ENCODE data around the gene CLCF1. TPM values are rescaled to one million over a fixed set of nuclear protein-coding genes. Genes with fewer than 3 reads are reported as not detected.

The CLCF1 gene
- total and polyA plus RNA-seq, 2 of the 13 experiments (the other 11 are each of a cell fraction or from before 2014, with no cell fraction given), result 0.49 to 0.78 TPM

DNA sequence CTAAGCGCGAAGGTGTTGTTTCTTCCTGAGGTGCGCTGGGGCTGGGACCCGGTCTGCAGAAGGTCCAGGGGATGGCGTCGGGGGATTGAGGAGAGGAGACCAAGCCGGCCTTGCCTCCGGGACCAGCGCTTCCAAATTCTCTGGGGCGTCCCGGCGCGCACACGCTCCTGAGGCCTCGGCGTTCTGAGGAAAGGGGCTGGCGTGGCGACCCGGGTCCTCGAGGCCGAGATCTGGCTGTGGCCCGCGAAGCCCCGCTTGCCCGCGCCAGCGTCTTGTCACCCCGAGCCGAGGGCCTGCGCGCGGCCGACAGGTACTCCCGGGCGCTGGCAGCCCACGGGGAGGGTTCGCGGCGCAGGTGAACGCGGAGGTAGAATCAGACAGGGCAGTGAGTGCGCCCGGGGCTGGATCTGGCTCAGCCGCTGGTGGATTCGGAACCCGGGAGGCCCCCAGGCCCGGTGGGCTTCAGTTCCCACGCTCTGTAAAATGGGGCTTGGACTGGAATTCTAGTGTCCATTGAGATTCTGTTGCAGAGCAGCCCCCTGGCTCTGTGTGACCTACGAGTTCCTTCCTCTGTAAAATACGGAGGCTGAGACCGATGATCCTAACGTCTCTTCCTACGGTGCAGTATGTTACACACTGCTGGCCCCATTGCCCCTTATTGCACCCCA, 55.4 kb downstream of the CLCF1 start (continued):
- TF ChIP-seq DPF2 (CRISPR knock-in tag; IDR thresholded peaks at IDR 0.05; ENCODE audit: borderline replicate concordance, low read depth), result 0 out of 2 replicates have a peak, but pooled peaks have one; percentile 14
- TF ChIP-seq EEA1 (CRISPR knock-in tag; IDR thresholded peaks at IDR 0.05; ENCODE audit: borderline replicate concordance), result 0 out of 2 replicates have a peak, but pooled peaks have one; percentile 50
- peak; percentile 4; the same call in 1 of the 2 replicates for TF ChIP-seq ZNF225 (CRISPR knock-in tag; IDR thresholded peaks at IDR 0.05)
- peak; percentile 77; the same call in 1 of the 2 replicates for TF ChIP-seq NFAT5 (CRISPR knock-in tag; IDR thresholded peaks at IDR 0.05)
- TF ChIP-seq JUN (CRISPR knock-in tag; IDR thresholded peaks at IDR 0.05), result peak; percentile 25; the same call in 1 of the 2 replicates
- TF ChIP-seq MTF1 (CRISPR knock-in tag; IDR thresholded peaks at IDR 0.05), result no peak
- 0 out of 2 replicates have a peak, but pooled peaks have one; percentile 1 for TF ChIP-seq ETV5 (CRISPR knock-in tag; IDR thresholded peaks at IDR 0.05; ENCODE audit: borderline replicate concordance)
- peak; percentile 73; the same call in 1 of the 2 replicates for TF ChIP-seq ZNF430 (CRISPR knock-in tag; IDR thresholded peaks at IDR 0.05)
- peak; percentile 72; the same call in 1 of the 2 replicates for TF ChIP-seq ZNF766 (CRISPR knock-in tag; IDR thresholded peaks at IDR 0.05; ENCODE audit: borderline replicate concordance)
- no peak for TF ChIP-seq TCF12 (IDR thresholded peaks at IDR 0.05)
- 0 out of 2 replicates have a peak, but pooled peaks have one; percentile 43 for TF ChIP-seq TCF12 (CRISPR knock-in tag; IDR thresholded peaks at IDR 0.05)
- TF ChIP-seq, protein P1, sequence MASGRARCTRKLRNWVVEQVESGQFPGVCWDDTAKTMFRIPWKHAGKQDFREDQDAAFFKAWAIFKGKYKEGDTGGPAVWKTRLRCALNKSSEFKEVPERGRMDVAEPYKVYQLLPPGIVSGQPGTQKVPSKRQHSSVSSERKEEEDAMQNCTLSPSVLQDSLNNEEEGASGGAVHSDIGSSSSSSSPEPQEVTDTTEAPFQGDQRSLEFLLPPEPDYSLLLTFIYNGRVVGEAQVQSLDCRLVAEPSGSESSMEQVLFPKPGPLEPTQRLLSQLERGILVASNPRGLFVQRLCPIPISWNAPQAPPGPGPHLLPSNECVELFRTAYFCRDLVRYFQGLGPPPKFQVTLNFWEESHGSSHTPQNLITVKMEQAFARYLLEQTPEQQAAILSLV (CRISPR knock-in tag; IDR thresholded peaks at IDR 0.05; ENCODE audit: borderline replicate concordance), result peak; percentile 78
- peak; percentile 0; the same call in 1 of the 2 replicates for TF ChIP-seq ERF (CRISPR knock-in tag; IDR thresholded peaks at IDR 0.05)
- TF ChIP-seq ZNF598 (CRISPR knock-in tag; IDR thresholded peaks at IDR 0.05; ENCODE audit: borderline replicate concordance), result peak; percentile 16; the same call in 1 of the 2 replicates
- peak; percentile 63; the same call in 1 of the 2 replicates for TF ChIP-seq HOXD1 (CRISPR knock-in tag; IDR thresholded peaks at IDR 0.05)
- TF ChIP-seq, protein P2, sequence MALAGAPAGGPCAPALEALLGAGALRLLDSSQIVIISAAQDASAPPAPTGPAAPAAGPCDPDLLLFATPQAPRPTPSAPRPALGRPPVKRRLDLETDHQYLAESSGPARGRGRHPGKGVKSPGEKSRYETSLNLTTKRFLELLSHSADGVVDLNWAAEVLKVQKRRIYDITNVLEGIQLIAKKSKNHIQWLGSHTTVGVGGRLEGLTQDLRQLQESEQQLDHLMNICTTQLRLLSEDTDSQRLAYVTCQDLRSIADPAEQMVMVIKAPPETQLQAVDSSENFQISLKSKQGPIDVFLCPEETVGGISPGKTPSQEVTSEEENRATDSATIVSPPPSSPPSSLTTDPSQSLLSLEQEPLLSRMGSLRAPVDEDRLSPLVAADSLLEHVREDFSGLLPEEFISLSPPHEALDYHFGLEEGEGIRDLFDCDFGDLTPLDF (CRISPR knock-in tag; IDR thresholded peaks at IDR 0.05), result peak; percentile 43; the same call in 1 of the 2 replicates
- TF ChIP-seq FLYWCH1 (CRISPR knock-in tag; IDR thresholded peaks at IDR 0.05), result no peak
- peak; percentile 65 for TF ChIP-seq ZFX (CRISPR knock-in tag; IDR thresholded peaks at IDR 0.05; ENCODE audit: low read depth)
- peak; percentile 81; the same call in 1 of the 2 replicates for TF ChIP-seq ZNF605 (CRISPR knock-in tag; IDR thresholded peaks at IDR 0.05)
- no peak for TF ChIP-seq FOXK2 (IDR thresholded peaks at IDR 0.05)
- TF ChIP-seq ADNP (CRISPR knock-in tag; IDR thresholded peaks at IDR 0.05), result no peak

All from HepG2 (cell line).